HG02610 (cell line): ENCODE data around the gene GLI1.

ENCODE experiments used
- ATAC-seq: cut with Tn5 transposase; IDR thresholded peaks from one replicate; pipeline ENCODE4 v1.9.1; 2021; ENCODE audit warnings: mild to moderate bottlenecking, moderate library complexity; ENCODE audit not compliant: unreplicated experiment

GLI1 gene

DNA sequence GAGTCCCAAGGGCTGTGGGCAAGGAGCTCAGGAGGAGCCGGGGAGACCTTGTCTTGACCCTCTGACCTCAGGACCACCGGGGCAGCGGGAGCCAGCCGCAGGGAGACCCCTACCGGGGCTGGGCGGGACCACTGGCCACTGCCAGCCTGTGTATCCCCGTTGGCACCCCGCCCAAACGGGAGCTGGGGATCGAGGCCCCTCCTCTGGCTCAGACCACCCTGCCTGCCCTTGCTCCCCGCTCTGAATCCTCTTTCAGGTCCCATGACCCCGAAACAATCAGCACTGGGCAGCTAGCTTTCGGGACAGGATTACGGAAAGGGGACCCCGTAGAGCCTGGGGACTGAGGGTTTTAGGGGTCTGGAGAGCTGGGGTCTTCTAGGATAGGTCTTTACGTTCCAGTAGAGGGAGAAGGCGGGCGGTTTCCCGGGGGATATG lies 1.3 kb downstream of the GLI1 start:
- ATAC-seq, result no peak

DNA sequence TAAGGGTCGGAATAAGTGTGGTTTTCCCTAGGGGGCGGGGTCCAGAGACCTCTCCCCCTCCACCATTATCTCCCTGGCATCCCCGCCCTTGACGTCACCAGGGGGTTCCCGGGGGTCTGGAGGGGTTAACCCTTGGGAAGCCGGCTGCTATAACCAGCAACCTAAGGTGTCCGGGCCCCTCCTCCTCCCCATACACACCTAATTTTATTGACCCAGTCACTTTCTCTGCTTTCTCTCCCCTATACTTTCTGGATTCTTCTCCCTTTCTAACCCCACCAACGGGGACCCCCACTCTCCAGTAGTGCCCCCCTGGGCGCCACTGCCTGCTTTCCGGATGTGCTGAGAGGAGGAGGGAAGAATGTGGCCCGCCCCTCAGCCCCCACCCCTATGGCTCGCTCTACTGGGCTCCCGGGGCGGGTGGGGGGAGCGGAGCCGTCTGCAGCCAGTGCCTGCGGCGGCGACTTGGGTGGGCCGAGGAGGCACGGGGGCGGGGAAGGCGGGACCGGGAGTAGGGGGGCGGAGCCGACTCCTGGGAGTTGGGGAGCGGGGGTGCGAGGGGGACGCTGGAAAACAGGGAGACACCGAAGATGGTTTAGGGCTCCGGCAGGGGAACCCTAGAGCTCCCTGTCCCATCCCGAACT lies 1.8 kb downstream of the GLI1 start:
- ATAC-seq, result no peak

DNA sequence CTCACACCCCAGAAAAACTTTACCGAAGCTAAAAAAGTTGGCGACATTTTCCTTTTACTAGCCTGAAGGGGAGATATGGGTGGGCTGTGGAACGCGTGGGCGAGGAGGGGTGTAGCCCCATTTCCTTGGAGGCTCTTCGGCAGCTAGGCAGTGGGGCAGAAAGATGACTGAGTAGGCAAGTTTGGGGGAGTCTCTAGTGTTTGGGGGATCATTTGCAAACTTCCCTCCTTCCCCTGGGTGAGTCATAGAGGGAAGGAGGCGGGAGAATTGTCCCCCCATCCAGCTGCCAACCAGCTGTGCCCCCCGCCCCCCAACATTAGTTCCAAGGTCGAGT lies 2.3 kb downstream of the GLI1 start:
- no peak for ATAC-seq

DNA sequence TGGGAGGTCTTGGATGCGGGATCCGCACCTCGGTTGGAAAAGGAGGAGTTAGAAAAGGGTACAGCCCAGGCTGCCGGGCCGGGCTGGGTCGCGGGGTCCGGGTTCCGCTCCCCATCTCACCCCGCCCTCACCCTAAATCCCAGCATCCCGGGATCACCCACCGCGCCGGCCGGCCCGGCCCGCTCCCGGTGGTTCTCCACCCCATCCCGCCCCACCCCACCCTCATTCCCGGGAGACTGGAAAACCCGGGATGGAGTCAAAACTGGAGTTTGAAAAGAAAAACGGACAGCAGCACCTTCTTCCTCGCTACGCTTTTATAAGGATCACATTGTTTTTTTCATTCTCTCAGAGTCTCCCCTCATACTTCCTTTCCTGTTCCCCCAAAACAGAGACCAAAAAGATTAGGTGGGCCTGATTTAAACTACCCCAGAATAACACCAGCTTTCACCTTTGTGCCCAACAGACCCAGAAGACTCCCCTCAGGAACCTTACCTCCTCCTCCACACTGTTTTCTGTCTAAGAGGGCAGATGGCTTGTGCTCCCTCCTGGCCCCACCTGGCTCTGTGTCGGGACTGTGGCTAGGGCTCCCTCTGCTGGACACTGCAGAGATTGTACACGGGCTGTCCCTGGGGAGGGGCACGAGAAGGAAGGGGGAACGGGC lies 2.8 kb downstream of the GLI1 start:
- peak; percentile 60 for ATAC-seq

DNA sequence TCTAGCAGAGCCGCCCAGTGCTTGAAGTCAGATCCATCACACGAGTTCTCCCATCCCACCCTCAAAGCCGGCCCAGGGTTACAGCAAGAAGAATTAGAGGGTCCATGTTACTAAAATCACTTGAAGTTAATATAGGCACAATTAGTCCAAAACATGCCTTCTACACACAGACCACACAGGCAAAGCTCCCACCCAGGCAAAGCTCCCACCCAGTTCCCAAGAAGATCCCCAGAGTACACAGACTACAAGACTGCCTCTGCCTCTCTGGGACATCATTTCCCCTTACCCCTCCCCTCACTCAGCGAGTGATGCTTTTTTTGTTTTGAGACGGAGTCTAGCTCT lies 3.3 kb downstream of the GLI1 start:
- ATAC-seq, result no peak

DNA sequence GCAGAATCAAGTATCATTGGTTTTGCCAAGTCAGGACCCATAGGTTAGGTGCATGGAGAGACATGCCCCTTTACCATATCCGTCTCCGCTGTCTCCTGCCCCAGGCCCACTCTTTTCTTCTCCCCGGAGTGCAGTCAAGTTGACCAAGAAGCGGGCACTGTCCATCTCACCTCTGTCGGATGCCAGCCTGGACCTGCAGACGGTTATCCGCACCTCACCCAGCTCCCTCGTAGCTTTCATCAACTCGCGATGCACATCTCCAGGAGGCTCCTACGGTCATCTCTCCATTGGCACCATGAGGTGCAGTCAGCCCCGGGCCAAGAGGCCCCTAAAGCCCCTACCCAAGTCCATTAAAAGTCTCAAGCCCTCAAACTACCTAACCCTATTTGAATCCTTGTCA lies 5.0 kb downstream of the GLI1 start:
- no peak for ATAC-seq

DNA sequence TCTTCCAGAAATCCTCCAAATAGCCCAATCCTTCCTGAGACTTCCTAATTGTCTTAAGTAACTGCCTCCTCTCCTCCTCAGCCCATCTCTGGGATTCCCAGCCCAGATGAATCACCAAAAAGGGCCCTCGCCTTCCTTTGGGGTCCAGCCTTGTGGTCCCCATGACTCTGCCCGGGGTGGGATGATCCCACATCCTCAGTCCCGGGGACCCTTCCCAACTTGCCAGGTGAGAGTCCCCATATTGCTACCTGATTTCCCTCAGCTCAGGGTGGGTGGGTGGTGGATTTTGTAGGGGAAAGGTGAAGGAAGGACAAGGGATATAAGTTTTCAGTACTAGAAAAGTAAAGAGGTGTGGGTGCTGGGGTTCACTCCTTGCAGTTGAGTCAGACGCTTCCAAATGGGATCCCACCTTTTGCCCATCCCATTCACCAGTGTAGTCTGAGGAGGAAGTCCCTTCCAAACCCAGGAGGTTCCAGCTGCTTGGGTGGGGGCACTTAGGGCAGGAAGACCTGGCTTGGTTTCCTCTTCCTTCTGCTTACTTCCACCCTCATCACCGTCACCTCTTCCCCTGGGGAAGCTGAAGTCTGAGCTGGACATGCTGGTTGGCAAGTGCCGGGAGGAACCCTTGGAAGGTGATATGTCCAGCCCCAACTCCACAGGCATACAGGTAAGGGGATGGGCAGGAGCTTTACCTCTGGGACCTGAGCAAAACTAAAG lies 5.6 kb downstream of the GLI1 start:
- no peak for ATAC-seq

DNA sequence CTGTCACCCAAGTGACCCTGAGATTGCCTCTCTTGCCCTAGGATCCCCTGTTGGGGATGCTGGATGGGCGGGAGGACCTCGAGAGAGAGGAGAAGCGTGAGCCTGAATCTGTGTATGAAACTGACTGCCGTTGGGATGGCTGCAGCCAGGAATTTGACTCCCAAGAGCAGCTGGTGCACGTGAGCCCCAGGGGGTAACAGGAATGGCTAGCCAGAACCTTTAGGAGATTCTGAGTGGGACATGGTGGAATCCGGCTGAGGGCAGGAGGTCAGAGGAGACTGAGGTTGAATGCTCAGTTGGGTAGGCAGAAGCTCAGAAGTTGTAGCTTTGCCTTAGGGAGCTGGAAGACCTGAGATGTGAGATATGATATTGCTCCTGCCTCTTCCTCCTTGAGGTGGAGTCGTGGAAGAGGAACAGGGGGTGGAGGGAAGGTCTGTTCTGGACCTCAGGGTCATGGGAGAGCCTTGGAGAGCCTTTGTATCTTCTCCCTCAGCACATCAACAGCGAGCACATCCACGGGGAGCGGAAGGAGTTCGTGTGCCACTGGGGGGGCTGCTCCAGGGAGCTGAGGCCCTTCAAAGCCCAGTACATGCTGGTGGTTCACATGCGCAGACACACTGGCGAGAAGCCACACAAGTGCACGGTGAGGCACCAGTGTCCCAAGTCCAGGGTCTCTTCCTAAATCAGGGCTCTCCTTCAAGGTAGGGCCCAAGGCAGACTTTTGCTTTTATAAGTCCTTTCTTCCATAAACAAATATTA lies 6.3 kb downstream of the GLI1 start:
- ATAC-seq, result no peak

DNA sequence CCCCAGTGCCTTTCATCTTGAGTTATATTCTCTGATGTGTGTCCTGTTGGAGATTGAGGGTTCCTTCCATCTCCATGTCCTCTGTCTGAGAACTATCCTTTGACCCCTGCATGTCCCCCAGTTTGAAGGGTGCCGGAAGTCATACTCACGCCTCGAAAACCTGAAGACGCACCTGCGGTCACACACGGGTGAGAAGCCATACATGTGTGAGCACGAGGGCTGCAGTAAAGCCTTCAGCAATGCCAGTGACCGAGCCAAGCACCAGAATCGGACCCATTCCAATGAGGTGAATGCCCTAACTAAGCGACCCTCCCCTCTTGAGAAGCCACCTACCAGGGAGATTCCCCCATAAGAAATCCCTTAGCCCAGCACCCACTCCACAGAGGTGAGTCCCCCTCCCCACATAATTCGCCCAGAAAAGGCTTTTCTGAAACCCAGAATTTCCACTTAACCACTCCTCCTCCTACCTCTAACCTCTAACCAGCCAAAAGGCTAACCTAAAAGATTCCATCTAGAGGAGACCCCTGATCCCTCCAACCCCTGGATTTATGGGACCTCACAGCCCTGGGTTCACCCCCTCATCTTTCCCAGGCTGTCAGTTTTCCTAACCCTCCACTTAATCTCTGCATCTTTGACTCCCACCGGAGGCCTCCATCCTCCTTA lies 7.8 kb downstream of the GLI1 start:
- no peak for ATAC-seq

DNA sequence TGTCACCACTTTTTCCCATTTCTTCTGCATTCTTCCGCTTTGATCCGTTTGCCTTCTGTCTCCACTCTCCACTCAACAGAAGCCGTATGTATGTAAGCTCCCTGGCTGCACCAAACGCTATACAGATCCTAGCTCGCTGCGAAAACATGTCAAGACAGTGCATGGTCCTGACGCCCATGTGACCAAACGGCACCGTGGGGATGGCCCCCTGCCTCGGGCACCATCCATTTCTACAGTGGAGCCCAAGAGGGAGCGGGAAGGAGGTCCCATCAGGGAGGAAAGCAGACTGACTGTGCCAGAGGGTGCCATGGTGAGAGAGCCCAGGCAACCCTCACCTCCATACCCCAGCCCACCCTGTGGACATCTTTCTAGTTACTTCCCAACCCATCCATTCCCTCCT lies 8.3 kb downstream of the GLI1 start:
- no peak for ATAC-seq

DNA sequence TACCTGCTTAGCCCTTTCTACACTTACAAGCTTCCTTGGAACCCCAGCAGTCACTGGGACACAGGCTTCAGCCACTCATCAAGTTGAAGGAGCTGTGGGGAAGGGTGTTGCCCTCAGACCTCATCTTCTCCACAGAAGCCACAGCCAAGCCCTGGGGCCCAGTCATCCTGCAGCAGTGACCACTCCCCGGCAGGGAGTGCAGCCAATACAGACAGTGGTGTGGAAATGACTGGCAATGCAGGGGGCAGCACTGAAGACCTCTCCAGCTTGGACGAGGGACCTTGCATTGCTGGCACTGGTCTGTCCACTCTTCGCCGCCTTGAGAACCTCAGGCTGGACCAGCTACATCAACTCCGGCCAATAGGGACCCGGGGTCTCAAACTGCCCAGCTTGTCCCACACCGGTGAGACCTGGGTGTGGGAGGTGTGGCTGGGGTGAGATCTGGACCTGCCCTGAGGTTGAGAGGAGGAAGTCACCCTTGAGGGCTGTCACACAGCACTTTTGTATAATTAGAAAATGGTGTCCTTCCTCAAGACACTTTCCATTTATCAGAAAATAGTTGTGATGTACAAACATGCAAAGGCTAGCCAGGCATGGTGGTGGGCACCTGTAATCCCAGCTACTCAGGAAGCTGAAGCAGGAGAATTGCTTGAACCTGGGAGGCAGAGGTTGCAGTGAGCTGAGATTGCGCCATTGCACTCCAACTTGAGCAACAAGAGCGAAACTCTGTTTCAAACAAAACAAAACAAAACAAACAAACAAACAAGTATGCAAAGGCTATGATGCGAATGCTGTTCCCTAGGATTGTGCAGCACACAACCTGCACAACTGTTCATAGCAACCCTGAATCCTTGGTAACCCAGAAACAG lies 9.9 kb downstream of the GLI1 start:
- no peak for ATAC-seq

DNA sequence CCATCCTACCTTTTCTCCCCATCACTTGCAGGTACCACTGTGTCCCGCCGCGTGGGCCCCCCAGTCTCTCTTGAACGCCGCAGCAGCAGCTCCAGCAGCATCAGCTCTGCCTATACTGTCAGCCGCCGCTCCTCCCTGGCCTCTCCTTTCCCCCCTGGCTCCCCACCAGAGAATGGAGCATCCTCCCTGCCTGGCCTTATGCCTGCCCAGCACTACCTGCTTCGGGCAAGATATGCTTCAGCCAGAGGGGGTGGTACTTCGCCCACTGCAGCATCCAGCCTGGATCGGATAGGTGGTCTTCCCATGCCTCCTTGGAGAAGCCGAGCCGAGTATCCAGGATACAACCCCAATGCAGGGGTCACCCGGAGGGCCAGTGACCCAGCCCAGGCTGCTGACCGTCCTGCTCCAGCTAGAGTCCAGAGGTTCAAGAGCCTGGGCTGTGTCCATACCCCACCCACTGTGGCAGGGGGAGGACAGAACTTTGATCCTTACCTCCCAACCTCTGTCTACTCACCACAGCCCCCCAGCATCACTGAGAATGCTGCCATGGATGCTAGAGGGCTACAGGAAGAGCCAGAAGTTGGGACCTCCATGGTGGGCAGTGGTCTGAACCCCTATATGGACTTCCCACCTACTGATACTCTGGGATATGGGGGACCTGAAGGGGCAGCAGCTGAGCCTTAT lies 10.8 kb downstream of the GLI1 start:
- no peak for ATAC-seq

DNA sequence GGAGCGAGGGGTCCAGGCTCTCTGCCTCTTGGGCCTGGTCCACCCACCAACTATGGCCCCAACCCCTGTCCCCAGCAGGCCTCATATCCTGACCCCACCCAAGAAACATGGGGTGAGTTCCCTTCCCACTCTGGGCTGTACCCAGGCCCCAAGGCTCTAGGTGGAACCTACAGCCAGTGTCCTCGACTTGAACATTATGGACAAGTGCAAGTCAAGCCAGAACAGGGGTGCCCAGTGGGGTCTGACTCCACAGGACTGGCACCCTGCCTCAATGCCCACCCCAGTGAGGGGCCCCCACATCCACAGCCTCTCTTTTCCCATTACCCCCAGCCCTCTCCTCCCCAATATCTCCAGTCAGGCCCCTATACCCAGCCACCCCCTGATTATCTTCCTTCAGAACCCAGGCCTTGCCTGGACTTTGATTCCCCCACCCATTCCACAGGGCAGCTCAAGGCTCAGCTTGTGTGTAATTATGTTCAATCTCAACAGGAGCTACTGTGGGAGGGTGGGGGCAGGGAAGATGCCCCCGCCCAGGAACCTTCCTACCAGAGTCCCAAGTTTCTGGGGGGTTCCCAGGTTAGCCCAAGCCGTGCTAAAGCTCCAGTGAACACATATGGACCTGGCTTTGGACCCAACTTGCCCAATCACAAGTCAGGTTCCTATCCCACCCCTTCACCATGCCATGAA lies 11.5 kb downstream of the GLI1 start:
- ATAC-seq, result no peak

DNA sequence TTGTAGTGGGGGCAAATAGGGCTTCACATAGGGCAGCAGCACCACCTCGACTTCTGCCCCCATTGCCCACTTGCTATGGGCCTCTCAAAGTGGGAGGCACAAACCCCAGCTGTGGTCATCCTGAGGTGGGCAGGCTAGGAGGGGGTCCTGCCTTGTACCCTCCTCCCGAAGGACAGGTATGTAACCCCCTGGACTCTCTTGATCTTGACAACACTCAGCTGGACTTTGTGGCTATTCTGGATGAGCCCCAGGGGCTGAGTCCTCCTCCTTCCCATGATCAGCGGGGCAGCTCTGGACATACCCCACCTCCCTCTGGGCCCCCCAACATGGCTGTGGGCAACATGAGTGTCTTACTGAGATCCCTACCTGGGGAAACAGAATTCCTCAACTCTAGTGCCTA lies 12.1 kb downstream of the GLI1 start:
- ATAC-seq, result no peak

DNA sequence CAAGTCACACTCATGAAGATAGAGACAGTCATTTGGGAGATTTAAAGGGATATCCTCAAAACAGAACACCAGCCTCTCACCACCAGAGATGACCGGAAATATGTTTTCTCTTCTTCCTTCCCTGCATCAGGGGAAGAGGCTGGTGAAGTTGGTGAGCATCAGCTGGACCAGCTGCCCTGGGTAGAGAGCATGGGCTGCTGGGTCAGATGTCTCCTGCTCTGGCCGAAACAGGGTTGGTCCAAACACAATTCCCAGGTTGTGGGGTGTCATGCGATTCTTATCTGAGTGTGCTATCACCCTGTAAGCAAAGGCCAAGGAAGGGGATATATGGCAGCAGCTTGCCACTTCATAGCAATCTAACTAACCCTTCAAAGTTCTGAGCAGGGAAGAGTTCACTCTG lies 12.8 kb downstream of the GLI1 start:
- no peak for ATAC-seq

DNA sequence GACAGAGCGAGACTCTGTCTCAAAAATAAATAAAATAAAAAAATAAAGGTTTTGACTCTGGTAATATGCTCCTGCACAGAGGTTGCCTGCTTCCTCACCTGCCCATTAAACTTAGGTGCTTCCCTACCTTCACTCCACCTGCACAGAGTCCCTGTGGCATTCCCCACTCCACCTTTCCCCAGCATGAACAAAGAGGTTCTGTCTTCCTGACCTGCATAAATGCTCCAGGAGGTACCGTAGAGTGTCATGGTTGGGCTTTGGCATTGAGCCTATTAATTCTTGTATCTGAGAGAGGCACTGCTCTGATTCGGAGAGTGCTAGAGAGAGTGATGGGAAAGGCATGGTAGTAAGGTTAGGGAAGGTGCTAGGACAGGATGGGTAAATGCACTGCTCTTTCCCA lies 13.8 kb downstream of the GLI1 start:
- no peak for ATAC-seq

DNA sequence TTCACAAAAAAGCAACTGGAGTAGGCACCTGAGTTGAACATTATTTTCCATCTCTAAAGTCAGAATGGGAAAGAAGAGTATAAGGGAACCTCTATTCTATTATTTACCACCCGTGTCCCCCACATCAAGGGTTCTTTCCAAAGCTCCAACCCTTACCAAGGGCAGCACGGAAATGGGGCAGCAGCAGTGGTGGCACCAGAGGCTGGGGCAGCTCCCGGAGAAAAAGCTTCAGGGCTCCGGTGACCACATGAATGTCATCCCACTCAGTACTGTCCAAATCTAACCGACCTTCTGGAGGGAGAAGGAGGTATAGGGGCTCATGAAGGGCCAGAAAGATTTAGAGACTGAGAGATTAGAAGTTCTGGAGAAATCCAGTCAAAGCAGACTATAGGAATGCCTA lies 14.3 kb downstream of the GLI1 start:
- ATAC-seq, result no peak

DNA sequence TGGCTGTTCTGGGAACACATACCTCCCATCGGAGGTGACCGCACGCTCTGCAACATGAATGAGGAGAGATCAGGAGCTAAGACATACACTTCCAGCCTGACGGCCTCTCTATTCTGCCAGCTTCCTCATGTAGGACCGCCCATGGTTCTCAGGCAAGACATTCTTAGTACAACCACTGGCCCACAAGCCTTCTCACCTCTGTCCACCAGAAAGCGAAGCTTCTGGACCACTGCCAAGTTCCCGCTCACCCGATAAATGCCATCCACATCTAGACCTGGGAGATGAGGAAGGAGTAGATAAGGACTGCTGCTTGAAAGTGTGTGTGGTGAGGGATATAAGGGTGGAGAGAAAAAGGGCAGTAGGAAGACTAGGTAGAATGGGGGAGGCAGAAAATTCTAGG lies 14.8 kb downstream of the GLI1 start:
- no peak for ATAC-seq

DNA sequence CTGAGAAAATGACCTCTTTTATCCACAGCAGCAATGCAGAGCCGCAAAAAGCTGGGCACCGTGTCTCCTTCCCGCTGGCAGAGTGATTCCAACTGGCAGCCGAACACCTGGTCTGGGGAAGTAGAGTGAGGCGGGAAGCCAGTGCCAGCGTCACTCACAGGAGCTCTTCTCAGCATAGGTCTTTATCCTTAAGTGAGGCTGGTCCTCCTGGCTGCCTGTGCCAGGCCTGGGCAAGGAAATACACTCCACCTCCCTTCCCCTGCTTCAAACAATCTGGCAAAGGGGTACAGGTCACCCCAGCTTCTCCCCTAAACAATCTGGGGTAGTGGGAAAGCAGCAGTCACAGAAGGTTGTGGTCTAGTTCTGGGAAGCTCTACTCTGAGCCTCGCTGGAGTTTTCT lies 15.3 kb downstream of the GLI1 start:
- no peak for ATAC-seq
